MM.1S (cell line): ENCODE measurements around the gene RIMKLB.
"Not testable (repeated sequence)": the region's sequence is repeated elsewhere in the genome, so short reads cannot be mapped to it uniquely, and the experiment has no call there.

ENCODE experiments used
- DNase-seq: peaks from one replicate; pipeline ENCODE4 v3.0.0-alpha.2; 2015
- H2AFZ ChIP-seq: fragments of 300-600 bp; sonication (generic); 2 replicates; pipeline ENCODE4 v1.6.0; 2016; ENCODE audit warnings: antibody characterized with exemption, low read length
- H3F3A ChIP-seq: fragments of 300-600 bp; sonication (generic); 2 replicates; pipeline ENCODE4 v1.6.1; 2016; ENCODE audit warnings: mild to moderate bottlenecking, antibody characterized with exemption, low read length, moderate library complexity, mixed read lengths; ENCODE audit not compliant: insufficient read depth
- H3K27ac ChIP-seq: fragments of 300-600 bp; sonication (generic); 2 replicates; pipeline ENCODE4 v1.5.1; 2016; ENCODE audit warnings: mild to moderate bottlenecking, low read length
- H3K27me3 ChIP-seq: fragments of 300-600 bp; sonication (generic); replicated peaks from 2 replicates; pipeline ENCODE4 v1.6.0; 2016; ENCODE audit warnings: low read length; ENCODE audit not compliant: insufficient read depth
- H3K36me3 ChIP-seq: fragments of 300-600 bp; sonication (generic); replicated peaks from 2 replicates; pipeline ENCODE4 v1.6.1; 2016; ENCODE audit warnings: mild to moderate bottlenecking, low read length, mixed read lengths; ENCODE audit not compliant: insufficient read depth
- H3K4me1 ChIP-seq: fragments of 300-600 bp; sonication (generic); 2 replicates; pipeline ENCODE4 v1.6.1; 2016; ENCODE audit warnings: low read length, mixed read lengths
- H3K4me2 ChIP-seq: fragments of 300-600 bp; sonication (generic); 2 replicates; pipeline ENCODE4 v1.6.0; 2016; ENCODE audit warnings: low read depth, low read length
- H3K4me3 ChIP-seq: fragments of 300-600 bp; sonication (generic); 2 replicates; pipeline ENCODE4 v1.5.1; 2016; ENCODE audit warnings: low read length, mixed read lengths
- H3K79me2 ChIP-seq: fragments of 300-600 bp; sonication (generic); 2 replicates; pipeline ENCODE4 v1.6.1; 2016; ENCODE audit warnings: mixed run types, low read length, mixed read lengths
- H3K9ac ChIP-seq: fragments of 300-600 bp; sonication (generic); 2 replicates; pipeline ENCODE4 v1.6.1; 2016; ENCODE audit warnings: low read length, mixed read lengths
- H3K9me2 ChIP-seq: fragments of 300-600 bp; sonication (generic); replicated peaks from 2 replicates; pipeline ENCODE4 v1.6.1; 2016; ENCODE audit warnings: mild to moderate bottlenecking, low read length, mixed read lengths; ENCODE audit not compliant: insufficient read depth
- H3K9me3 ChIP-seq: fragments of 300-600 bp; sonication (generic); replicated peaks from 2 replicates; pipeline ENCODE4 v1.6.1; 2016; ENCODE audit warnings: mild to moderate bottlenecking, low read length, mixed read lengths; ENCODE audit not compliant: insufficient read depth
- H4K20me1 ChIP-seq: fragments of 300-600 bp; sonication (generic); 2 replicates; pipeline ENCODE4 v1.6.1; 2016; ENCODE audit warnings: mild to moderate bottlenecking, low read length, moderate library complexity, mixed read lengths; ENCODE audit not compliant: insufficient read depth
- EZH2 ChIP-seq: fragments of 300-600 bp; sonication (generic); optimal IDR thresholded peaks from 2 replicates; pipeline ENCODE3; 2017; ENCODE audit warnings: low read depth, mild to moderate bottlenecking, antibody characterized with exemption, low read length, mixed read lengths
- EZH2phosphoT487 ChIP-seq: fragments of 300-600 bp; sonication (generic); IDR thresholded peaks from 2 replicates; pipeline ENCODE4 v1.6.1; 2018; ENCODE audit warnings: antibody characterized with exemption, low read length
- TF ChIP-seq, protein P1 (sequence below): fragments of 300-600 bp; sonication (generic); IDR thresholded peaks from 2 replicates; pipeline ENCODE4 v1.5.1; 2016; ENCODE audit warnings: antibody characterized with exemption, low read length, mixed read lengths

Gene RIMKLB

DNA sequence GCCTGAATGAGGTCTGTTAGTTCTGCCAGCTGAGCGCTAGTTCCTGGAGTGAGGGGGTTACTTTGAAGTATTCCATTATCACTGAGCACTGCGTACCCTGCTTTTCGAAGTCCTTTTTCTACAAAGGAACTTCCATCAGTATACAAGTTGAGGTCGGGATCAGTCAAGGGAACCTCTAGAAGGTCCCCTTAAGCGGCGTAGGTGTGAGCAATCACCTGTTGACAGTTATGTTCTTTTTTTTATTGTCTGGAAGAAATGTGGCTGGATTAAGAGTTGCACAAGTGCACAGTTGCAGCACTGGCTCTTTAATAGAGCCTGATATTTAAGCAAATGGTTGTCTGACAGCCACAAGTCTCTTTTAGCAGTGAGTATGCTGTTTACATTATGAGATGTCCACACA lies 64.9 kb downstream of the RIMKLB start:
- not testable (repeated sequence) for DNase-seq, H3K79me2 ChIP-seq, H3K4me1 ChIP-seq

DNA sequence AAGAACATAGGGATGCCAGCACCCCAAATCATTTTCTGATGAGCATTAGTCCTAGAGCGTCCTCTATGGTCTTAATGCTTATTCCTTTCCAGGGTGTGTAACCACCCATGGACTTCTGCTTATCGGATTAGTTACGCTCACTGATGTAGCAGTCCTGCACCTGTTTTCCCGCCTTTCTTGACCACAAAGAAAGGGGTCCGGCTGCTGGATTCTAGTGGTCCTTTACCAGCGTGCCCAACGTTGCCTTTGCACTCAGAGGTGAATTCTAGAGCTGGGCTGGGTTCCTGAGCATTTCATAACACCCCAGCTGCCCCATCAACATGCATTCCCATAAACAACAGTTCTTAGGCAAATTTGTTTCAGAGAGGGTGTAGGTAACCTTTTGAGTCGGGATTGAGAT lies 68.3 kb downstream of the RIMKLB start:
- H3K4me2 ChIP-seq, H3K4me3 ChIP-seq, H2AFZ ChIP-seq, H3K9ac ChIP-seq, DNase-seq, H3K9me2 ChIP-seq, H3F3A ChIP-seq, H3K4me1 ChIP-seq, H3K9me3 ChIP-seq, H3K79me2 ChIP-seq, H3K27me3 ChIP-seq, H4K20me1 ChIP-seq, H3K27ac ChIP-seq, H3K36me3 ChIP-seq: not testable (repeated sequence)

More for the DNA sequence above, 64.9 kb downstream of the RIMKLB start:
- not testable (repeated sequence) for H3K9me3 ChIP-seq, H3K27ac ChIP-seq, H3K4me3 ChIP-seq, H3K4me2 ChIP-seq, H3K27me3 ChIP-seq, H3K9ac ChIP-seq, H4K20me1 ChIP-seq, H3F3A ChIP-seq, H2AFZ ChIP-seq, H3K9me2 ChIP-seq, H3K36me3 ChIP-seq

DNA sequence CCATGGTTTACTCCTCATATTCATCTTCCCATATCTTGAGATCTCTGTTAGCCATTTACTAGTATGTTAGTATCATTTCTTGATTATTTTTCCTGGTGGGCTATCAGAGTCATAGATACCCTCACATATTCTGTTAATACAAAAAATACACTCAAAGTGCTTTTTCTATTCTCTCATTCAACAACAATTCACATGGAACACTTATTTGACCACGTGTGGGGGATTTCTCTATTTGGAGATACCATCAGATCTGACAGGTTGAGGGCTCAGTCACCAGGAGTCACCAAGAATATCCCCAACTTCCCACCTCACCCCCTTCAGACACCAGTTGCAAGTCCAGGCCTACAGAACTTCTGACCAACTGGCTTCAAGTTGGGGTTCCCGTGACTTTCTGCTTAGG lies 72.7 kb downstream of the RIMKLB start:
- no peak for DNase-seq
- TF ChIP-seq, protein P1, sequence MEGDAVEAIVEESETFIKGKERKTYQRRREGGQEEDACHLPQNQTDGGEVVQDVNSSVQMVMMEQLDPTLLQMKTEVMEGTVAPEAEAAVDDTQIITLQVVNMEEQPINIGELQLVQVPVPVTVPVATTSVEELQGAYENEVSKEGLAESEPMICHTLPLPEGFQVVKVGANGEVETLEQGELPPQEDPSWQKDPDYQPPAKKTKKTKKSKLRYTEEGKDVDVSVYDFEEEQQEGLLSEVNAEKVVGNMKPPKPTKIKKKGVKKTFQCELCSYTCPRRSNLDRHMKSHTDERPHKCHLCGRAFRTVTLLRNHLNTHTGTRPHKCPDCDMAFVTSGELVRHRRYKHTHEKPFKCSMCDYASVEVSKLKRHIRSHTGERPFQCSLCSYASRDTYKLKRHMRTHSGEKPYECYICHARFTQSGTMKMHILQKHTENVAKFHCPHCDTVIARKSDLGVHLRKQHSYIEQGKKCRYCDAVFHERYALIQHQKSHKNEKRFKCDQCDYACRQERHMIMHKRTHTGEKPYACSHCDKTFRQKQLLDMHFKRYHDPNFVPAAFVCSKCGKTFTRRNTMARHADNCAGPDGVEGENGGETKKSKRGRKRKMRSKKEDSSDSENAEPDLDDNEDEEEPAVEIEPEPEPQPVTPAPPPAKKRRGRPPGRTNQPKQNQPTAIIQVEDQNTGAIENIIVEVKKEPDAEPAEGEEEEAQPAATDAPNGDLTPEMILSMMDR, result no peak
- TF ChIP-seq EZH2 (no peak), EZH2phosphoT487 (no peak)
- Histone ChIP-seq H3K4me2 (no peak overlapping the region), H3K9me3 (no peaks in the 10 kb centered on the region), H4K20me1 (no peaks in the 10 kb centered on the region), H3K36me3 (no peaks in the 10 kb centered on the region), H3F3A (no peaks in the 10 kb centered on the region), H3K4me1 (no peaks in the 10 kb centered on the region), H3K9me2 (no peaks in the 10 kb centered on the region), H3K9ac (no peak overlapping the region), H3K27me3 (no peaks in the 10 kb centered on the region), H3K27ac (no peak overlapping the region), H2AFZ (no peak overlapping the region), H3K79me2 (no peaks in the 10 kb centered on the region), H3K4me3 (no peak overlapping the region)

DNA sequence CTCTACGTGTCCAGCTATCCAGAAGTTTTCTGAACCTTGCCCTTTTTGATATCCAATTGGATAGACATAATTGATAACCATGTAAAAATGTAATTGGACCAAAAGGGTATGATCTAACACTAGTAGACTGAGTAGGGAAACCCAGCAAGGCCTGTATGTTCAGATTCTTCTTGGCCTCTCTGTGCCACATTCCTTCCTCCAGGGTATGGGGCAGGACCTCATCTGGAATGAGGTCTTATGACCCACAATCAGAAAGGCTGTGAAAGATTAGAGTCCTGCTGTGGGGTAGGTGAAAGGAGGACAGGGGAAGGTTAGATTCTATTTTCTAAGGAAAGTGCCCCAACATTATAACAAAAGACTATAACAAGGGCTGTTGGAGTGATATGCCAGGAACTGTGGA lies 73.3 kb downstream of the RIMKLB start:
- H3K36me3 ChIP-seq, result no peaks in the 10 kb centered on the region
- H3K9me3 ChIP-seq, result no peaks in the 10 kb centered on the region
- H4K20me1 ChIP-seq, result no peaks in the 10 kb centered on the region
- H3K4me1 ChIP-seq, result no peaks in the 10 kb centered on the region
- H3F3A ChIP-seq, result no peaks in the 10 kb centered on the region
- TF ChIP-seq EZH2phosphoT487, result no peak
- no peak for TF ChIP-seq EZH2
- TF ChIP-seq, protein P1, result no peak
- no peak overlapping the region for H3K27ac ChIP-seq
- H3K4me2 ChIP-seq, result no peak overlapping the region
- no peaks in the 10 kb centered on the region for H3K9me2 ChIP-seq
- no peak overlapping the region for H2AFZ ChIP-seq
- DNase-seq, result no peak
- no peaks in the 10 kb centered on the region for H3K27me3 ChIP-seq
- no peak overlapping the region for H3K4me3 ChIP-seq
- no peak overlapping the region for H3K9ac ChIP-seq
- no peaks in the 10 kb centered on the region for H3K79me2 ChIP-seq
